CD8-positive, alpha-beta memory T cell (primary cell): Measurements from ENCODE around the gene SOX6. TPM values are rescaled to one million over a fixed set of nuclear protein-coding genes. Genes with fewer than 3 reads are reported as not detected.

Experiments used
- CTCF ChIA-PET: fragments of 350-600 bp; sonication (Branson Sonifier 250); formaldehyde crosslinking; loops from one replicate; lab custom pipeline; 2021; ENCODE audit warnings: antibody characterized with exemption; lab: Charles Lee
- POLR2A ChIA-PET: fragments of 350-600 bp; sonication (Branson Sonifier 250); formaldehyde crosslinking; loops from one replicate; lab custom pipeline; 2021; ENCODE audit warnings: antibody characterized with exemption; lab: Charles Lee
- DNase-seq, 5 donors: peaks; one replicate each; pipeline versions ENCODE4 v3.0.0 to v3.0.0-alpha.2; 2020 to 2022; ENCODE audit warnings: mixed read lengths in 1 of 5
- H3K27ac ChIP-seq: one replicate; pipeline ENCODE4 v1.7.0; 2013; ENCODE audit warnings: low read depth, mild to moderate bottlenecking, low read length, moderate library complexity
- H3K27me3 ChIP-seq: 2 replicates; pipeline ENCODE4 v1.7.0; 2013; ENCODE audit warnings: low read length, mild to moderate bottlenecking; ENCODE audit not compliant: insufficient read depth, poor library complexity, severe bottlenecking
- H3K36me3 ChIP-seq: 2 replicates; pipeline ENCODE4 v1.7.0; 2013; ENCODE audit warnings: mild to moderate bottlenecking, low read length, moderate library complexity; ENCODE audit not compliant: insufficient read depth
- H3K4me1 ChIP-seq: 2 replicates; pipeline ENCODE4 v1.7.0; 2013; ENCODE audit warnings: mild to moderate bottlenecking, low read length, moderate library complexity; ENCODE audit not compliant: insufficient read depth
- H3K4me3 ChIP-seq: 2 replicates; pipeline ENCODE4 v1.7.0; 2013; ENCODE audit warnings: mild to moderate bottlenecking, low read length
- H3K9me3 ChIP-seq: 2 replicates; pipeline ENCODE4 v1.7.0; 2013; ENCODE audit warnings: mild to moderate bottlenecking, low read length
- H3K27ac Mint-ChIP-seq, 8 donors: one replicate each; pipeline ENCODE4 v1.8.0; 2020 to 2021; ENCODE audit warnings: mixed read lengths in 8 of 8, mild to moderate bottlenecking in 6 of 8, inconsistent platforms in 3 of 8, moderate library complexity in 3 of 8
- H3K27me3 Mint-ChIP-seq, 2 donors: one replicate each; pipeline ENCODE4 v1.8.0; 2020 to 2021; ENCODE audit warnings: mixed read lengths in 2 of 2, mild to moderate bottlenecking in 1 of 2, moderate library complexity in 1 of 2
- H3K36me3 Mint-ChIP-seq, 3 donors: one replicate each; pipeline ENCODE4 v1.8.0; 2020 to 2021; ENCODE audit warnings: mixed read lengths in 3 of 3, inconsistent platforms in 1 of 3, mild to moderate bottlenecking in 1 of 3
- H3K4me1 Mint-ChIP-seq, 3 donors: one replicate each; pipeline ENCODE4 v1.8.0; 2020 to 2021; ENCODE audit warnings: mixed read lengths in 3 of 3, inconsistent platforms in 1 of 3, mild to moderate bottlenecking in 1 of 3
- H3K4me3 Mint-ChIP-seq, 7 donors: one replicate each; pipeline ENCODE4 v1.8.0; 2020 to 2021; ENCODE audit warnings: mixed read lengths in 7 of 7, mild to moderate bottlenecking in 6 of 7, moderate library complexity in 4 of 7, inconsistent platforms in 2 of 7
- H3K9me3 Mint-ChIP-seq, 5 donors: one replicate each; pipeline ENCODE4 v1.8.0; 2020 to 2022; ENCODE audit warnings: mixed read lengths in 5 of 5, mild to moderate bottlenecking in 3 of 5, moderate library complexity in 2 of 5, inconsistent platforms in 1 of 5
- polyA plus RNA-seq: library from polyadenylated mRNA; unstranded; fragments of 300-500 nt; fragmentation: Illumina TruSeq; gene quantifications from one replicate; pipeline ENCODE4 v1.2.3, GENCODE V29; 2021
- total RNA-seq, 2 experiments: library from RNA; stranded (reverse); gene quantifications; one replicate each; pipeline ENCODE4 v1.2.3, GENCODE V29; 2021

The SOX6 gene
- total and polyA plus RNA-seq, 3 experiments from 2014 or later: not detected

GRCh38 chr11:15947681-15948648 lies 408.4 kb downstream of the SOX6 start:
- ChIA-PET CTCF (no interaction called here), POLR2A (no interaction called here)
- Mint-ChIP-seq H3K27me3 (peaks cover 0 to 7% of the 10 kb centered on the region in 2 donors), H3K36me3 (no peaks in the 10 kb centered on the region), H3K9me3 (peaks cover 0 to 8% (median 7%) of the 10 kb centered on the region in 5 donors), H3K4me3 (no peak overlapping the region), H3K27ac (no peak overlapping the region), H3K4me1 (no peaks in the 10 kb centered on the region)
- Histone ChIP-seq H3K4me3 (no peak overlapping the region), H3K27ac (no peak overlapping the region), H3K4me1 (no peaks in the 10 kb centered on the region), H3K27me3 (no peaks in the 10 kb centered on the region), H3K36me3 (no peaks in the 10 kb centered on the region), H3K9me3 (no peaks in the 10 kb centered on the region)
- DNase-seq: no peak

GRCh38 chr11:15945726-15946125 lies 410.6 kb downstream of the SOX6 start:
- ChIA-PET CTCF (no interaction called here), POLR2A (no interaction called here)
- Histone ChIP-seq H3K27ac (no peak overlapping the region), H3K4me3 (no peak overlapping the region), H3K36me3 (no peaks in the 10 kb centered on the region), H3K27me3 (no peaks in the 10 kb centered on the region), H3K4me1 (no peaks in the 10 kb centered on the region), H3K9me3 (no peaks in the 10 kb centered on the region)
- no peak for DNase-seq
- H3K9me3 Mint-ChIP-seq: peaks cover 0 to 11% (median 7%) of the 10 kb centered on the region in 5 donors
- no peaks in the 10 kb centered on the region for H3K36me3 Mint-ChIP-seq
- H3K27ac Mint-ChIP-seq: no peak overlapping the region
- no peaks in the 10 kb centered on the region for H3K4me1 Mint-ChIP-seq
- H3K27me3 Mint-ChIP-seq: peaks cover 0 to 7% of the 10 kb centered on the region in 2 donors
- no peak overlapping the region for H3K4me3 Mint-ChIP-seq

GRCh38 chr11:15944460-15944859 lies 411.9 kb downstream of the SOX6 start:
- H3K9me3 Mint-ChIP-seq: peaks cover 0 to 11% (median 7%) of the 10 kb centered on the region in 5 donors
- ChIA-PET CTCF (no interaction called here), POLR2A (no interaction called here)
- no peak overlapping the region for H3K27ac ChIP-seq
- no peaks in the 10 kb centered on the region for H3K36me3 ChIP-seq
- no peaks in the 10 kb centered on the region for H3K4me1 Mint-ChIP-seq
- no peak for DNase-seq
- peaks cover 0 to 7% of the 10 kb centered on the region in 2 donors for H3K27me3 Mint-ChIP-seq
- no peak overlapping the region for H3K4me3 Mint-ChIP-seq
- no peak overlapping the region for H3K4me3 ChIP-seq
- H3K9me3 ChIP-seq: no peaks in the 10 kb centered on the region
- H3K27ac Mint-ChIP-seq: no peak overlapping the region
- no peaks in the 10 kb centered on the region for H3K4me1 ChIP-seq
- no peaks in the 10 kb centered on the region for H3K27me3 ChIP-seq
- no peaks in the 10 kb centered on the region for H3K36me3 Mint-ChIP-seq

- DNase-seq: no peak
- no peaks in the 10 kb centered on the region for H3K9me3 ChIP-seq
- no peak overlapping the region for H3K4me3 Mint-ChIP-seq
- no peaks in the 10 kb centered on the region for H3K36me3 Mint-ChIP-seq
- H3K4me1 Mint-ChIP-seq: no peaks in the 10 kb centered on the region
- H3K27ac Mint-ChIP-seq: no peak overlapping the region
- no peak overlapping the region for H3K27ac ChIP-seq
- H3K9me3 Mint-ChIP-seq: peaks cover 0 to 13% (median 7%) of the 10 kb centered on the region in 5 donors
- POLR2A ChIA-PET: no interaction called here
- no peaks in the 10 kb centered on the region for H3K4me1 ChIP-seq
- peaks cover 0 to 6% of the 10 kb centered on the region in 2 donors for H3K27me3 Mint-ChIP-seq
- no peaks in the 10 kb centered on the region for H3K36me3 ChIP-seq
- CTCF ChIA-PET: no interaction called here
- H3K27me3 ChIP-seq: no peaks in the 10 kb centered on the region
- no peak overlapping the region for H3K4me3 ChIP-seq
These were observed 412.7 kb downstream of the SOX6 start for GRCh38 chr11:15943418-15944197.

GRCh38 chr11:15942936-15943335 lies 413.4 kb downstream of the SOX6 start:
- Histone ChIP-seq H3K4me1 (no peaks in the 10 kb centered on the region), H3K9me3 (no peaks in the 10 kb centered on the region), H3K27ac (no peak overlapping the region), H3K36me3 (no peaks in the 10 kb centered on the region), H3K27me3 (no peaks in the 10 kb centered on the region), H3K4me3 (no peak overlapping the region)
- POLR2A ChIA-PET: no interaction called here
- H3K27me3 Mint-ChIP-seq: peaks cover 0 to 6% of the 10 kb centered on the region in 2 donors
- no peaks in the 10 kb centered on the region for H3K36me3 Mint-ChIP-seq
- H3K9me3 Mint-ChIP-seq: peaks cover 0 to 13% (median 7%) of the 10 kb centered on the region in 5 donors
- no peak overlapping the region for H3K27ac Mint-ChIP-seq
- no peak overlapping the region for H3K4me3 Mint-ChIP-seq
- DNase-seq: no peak
- H3K4me1 Mint-ChIP-seq: no peaks in the 10 kb centered on the region
- CTCF ChIA-PET: no interaction called here

GRCh38 chr11:15942126-15942525 lies 414.2 kb downstream of the SOX6 start:
- H3K9me3 Mint-ChIP-seq: peaks cover 0 to 8% (median 7%) of the 10 kb centered on the region in 5 donors
- ChIA-PET CTCF (no interaction called here), POLR2A (no interaction called here)
- H3K27ac Mint-ChIP-seq: no peak overlapping the region
- Histone ChIP-seq H3K4me3 (no peak overlapping the region), H3K4me1 (no peaks in the 10 kb centered on the region), H3K36me3 (no peaks in the 10 kb centered on the region), H3K9me3 (no peaks in the 10 kb centered on the region), H3K27me3 (no peaks in the 10 kb centered on the region), H3K27ac (no peak overlapping the region)
- H3K4me3 Mint-ChIP-seq: peak overlapping the region in 1 of 7 donors; percentile 65
- H3K36me3 Mint-ChIP-seq: no peaks in the 10 kb centered on the region
- no peaks in the 10 kb centered on the region for H3K4me1 Mint-ChIP-seq
- no peak for DNase-seq
- peaks cover 0 to 6% of the 10 kb centered on the region in 2 donors for H3K27me3 Mint-ChIP-seq

- H3K36me3 ChIP-seq: no peaks in the 10 kb centered on the region
- no peak overlapping the region for H3K27ac ChIP-seq
- no peaks in the 10 kb centered on the region for H3K4me1 Mint-ChIP-seq
- DNase-seq: no peak
- no peaks in the 10 kb centered on the region for H3K4me1 ChIP-seq
- no peaks in the 10 kb centered on the region for H3K36me3 Mint-ChIP-seq
- H3K4me3 Mint-ChIP-seq: no peak overlapping the region
- H3K9me3 Mint-ChIP-seq: peaks cover 0 to 7% (median 3%) of the 10 kb centered on the region in 5 donors
- POLR2A ChIA-PET: no interaction called here
- H3K9me3 ChIP-seq: no peaks in the 10 kb centered on the region
- CTCF ChIA-PET: no interaction called here
- no peak overlapping the region for H3K4me3 ChIP-seq
- no peaks in the 10 kb centered on the region for H3K27me3 ChIP-seq
- H3K27ac Mint-ChIP-seq: no peak overlapping the region
- peaks cover 0 to 6% of the 10 kb centered on the region in 2 donors for H3K27me3 Mint-ChIP-seq
These were observed 415.1 kb downstream of the SOX6 start for GRCh38 chr11:15941206-15941770.
